SK-N-SH (cell line): Measurements from ENCODE around the gene ZNF79. TPM values are rescaled to one million over a fixed set of nuclear protein-coding genes. Genes with fewer than 3 reads are reported as not detected.

Experiments
- CTCF ChIA-PET: fragments of 300-600, 350-600 bp; formaldehyde crosslinking; extraction: SDS; loops from one replicate; lab custom pipeline; 2021; lab: Yijun Ruan, JAX
- POLR2A ChIA-PET: fragments of 350-600 bp; sonication (Branson Sonifier 250); formaldehyde crosslinking; extraction: SDS; loops from one replicate; lab custom pipeline; 2020; ENCODE audit warnings: antibody characterized with exemption, inconsistent platforms; lab: Yijun Ruan, JAX
- DNase-seq: peaks from one replicate; pipeline ENCODE4 v3.0.0; 2012
- H2AFZ ChIP-seq: fragments of 200-600 bp; sonication (generic); 2 replicates; pipeline ENCODE4 v1.8.1; 2016; ENCODE audit warnings: antibody characterized with exemption, mild to moderate bottlenecking, low read depth
- H3F3A ChIP-seq: fragments of 200-600 bp; sonication (generic); replicated peaks from 2 replicates; pipeline ENCODE3; 2016; ENCODE audit warnings: antibody characterized with exemption, mild to moderate bottlenecking; ENCODE audit not compliant: insufficient read depth
- H3K27ac ChIP-seq, 2 experiments: fragments of 200-500 bp in 1 of 2; fragments of 200-600 bp in 1 of 2; sonication (Bioruptor generic) in 1 of 2; sonication (generic), shearing (Covaris generic) in 1 of 2; 2 replicates each; pipeline versions ENCODE4 v1.5.1 to v1.6.1; 2014 to 2016; ENCODE audit warnings: low read depth in 2 of 2, inconsistent platforms in 1 of 2, low read length in 1 of 2, mild to moderate bottlenecking in 1 of 2, mixed read lengths in 1 of 2
- H3K27me3 ChIP-seq: fragments of 200-600 bp; sonication (generic), shearing (Covaris generic); 2 replicates; pipeline ENCODE4 v1.6.1; 2016; ENCODE audit warnings: mixed run types; ENCODE audit not compliant: insufficient read depth
- H3K36me3 ChIP-seq, 2 experiments: fragments of 200-500 bp in 1 of 2; fragments of 200-600 bp in 1 of 2; sonication (Bioruptor generic) in 1 of 2; sonication (generic) in 1 of 2; replicated peaks in 1 of 2; 2 replicates each; pipeline versions ENCODE3 to v1.5.1; 2014 to 2016; ENCODE audit warnings: low read length in 1 of 2, mild to moderate bottlenecking in 1 of 2; ENCODE audit not compliant: insufficient read depth in 2 of 2, control insufficient read depth in 1 of 2
- H3K4me1 ChIP-seq, 2 experiments: fragments of 200-500 bp in 1 of 2; fragments of 200-600 bp in 1 of 2; sonication (Bioruptor generic) in 1 of 2; sonication (generic), shearing (Covaris generic) in 1 of 2; 2 replicates each; pipeline versions ENCODE4 v1.5.1 to v1.6.1; 2014 to 2016; ENCODE audit warnings: low read depth in 1 of 2, low read length in 1 of 2, mixed run types in 1 of 2; ENCODE audit not compliant: insufficient read depth in 2 of 2, control insufficient read depth in 1 of 2
- H3K4me2 ChIP-seq: fragments of 200-600 bp; sonication (generic), shearing (Covaris generic); 2 replicates; pipeline ENCODE4 v1.6.1; 2017; ENCODE audit warnings: mixed run types
- H3K4me3 ChIP-seq, 2 experiments: fragments of 200-500 bp in 1 of 2; fragments of 200-600 bp in 1 of 2; sonication (Bioruptor generic) in 1 of 2; sonication (generic), shearing (Covaris generic) in 1 of 2; 2 replicates each; pipeline versions ENCODE4 v1.5.1 to v1.8.1; 2014 to 2016; ENCODE audit warnings: low read depth in 2 of 2, inconsistent platforms in 1 of 2, low read length in 1 of 2, mild to moderate bottlenecking in 1 of 2, mixed read lengths in 1 of 2, moderate library complexity in 1 of 2
- H3K79me2 ChIP-seq: fragments of 200-600 bp; sonication (generic); 2 replicates; pipeline ENCODE4 v1.8.1; 2017; ENCODE audit warnings: mild to moderate bottlenecking; ENCODE audit not compliant: insufficient read depth
- H3K9ac ChIP-seq: fragments of 200-600 bp; sonication (generic); 2 replicates; pipeline ENCODE4 v1.6.1; 2017; ENCODE audit warnings: mixed run types
- H3K9me2 ChIP-seq: fragments of 200-600 bp; sonication (generic); 2 replicates; pipeline ENCODE4 v1.6.1; 2017; ENCODE audit warnings: mixed run types
- H3K9me3 ChIP-seq: fragments of 200-600 bp; sonication (generic); 2 replicates; pipeline ENCODE4 v1.6.1; 2017; ENCODE audit warnings: mixed run types, mild to moderate bottlenecking, moderate library complexity
- H4K20me1 ChIP-seq: fragments of 200-600 bp; sonication (generic); 2 replicates; pipeline ENCODE4 v1.6.1; 2017; ENCODE audit warnings: mild to moderate bottlenecking, mixed run types; ENCODE audit not compliant: insufficient read depth
- CHD2 ChIP-seq: fragments of 150-350 bp; IDR thresholded peaks from 2 replicates; pipeline ENCODE4 v1.6.1; 2018; ENCODE audit warnings: low read length; ENCODE audit not compliant: partially characterized antibody
- EP300 ChIP-seq, 2 experiments: IDR thresholded peaks; 2 replicates each; pipeline versions ENCODE4 v1.4.0 to v1.6.1; 2012; ENCODE audit warnings: borderline replicate concordance in 1 of 2, low read depth in 1 of 2, low read length in 1 of 2
- JUND ChIP-seq: IDR thresholded peaks from 2 replicates; pipeline ENCODE4 v1.4.0; 2012
- MXI1 ChIP-seq: IDR thresholded peaks from 2 replicates; pipeline ENCODE4 v1.6.1; 2012; ENCODE audit warnings: mild to moderate bottlenecking, low read depth, low read length, improper control_type of control experiment
- NFIC ChIP-seq: IDR thresholded peaks from 2 replicates; pipeline ENCODE4 v1.4.0; 2012; ENCODE audit warnings: borderline replicate concordance
- SIN3A ChIP-seq: IDR thresholded peaks from 2 replicates; pipeline ENCODE4 v1.6.1; 2012; ENCODE audit warnings: low read depth, mild to moderate bottlenecking, low read length, moderate library complexity, borderline replicate concordance
- ZBTB33 ChIP-seq: IDR thresholded peaks from 2 replicates; pipeline ENCODE4 v1.4.0; 2012; ENCODE audit warnings: low read depth, borderline replicate concordance
- WGBS: methylation state at CpG from one replicate; pipeline ENCODE4 v1.1.6; 2017; ENCODE audit warnings: low lambda C conversion rate; 5-methylcytosine and 5-hydroxymethylcytosine counted together
- polyA plus RNA-seq, 3 experiments: library from polyadenylated mRNA; depleted of rRNA; stranded (reverse); fragments of >200 nt; gene quantifications; 2 replicates each; pipeline ENCODE4 v1.2.3, GENCODE V29; 2012
- TF ChIP-seq, protein P1 (sequence below): fragments of 200-600 bp; sonication (generic); IDR thresholded peaks from 2 replicates; pipeline ENCODE4 v1.6.1; 2017; ENCODE audit warnings: antibody characterized with exemption, mild to moderate bottlenecking, moderate library complexity
- TF ChIP-seq, protein P2 (sequence below): fragments of 150-350 bp; IDR thresholded peaks from 2 replicates; pipeline ENCODE4 v1.6.1; 2017; ENCODE audit warnings: antibody characterized with exemption, low read length, low read depth, borderline replicate concordance
- TF ChIP-seq, protein P3 (sequence below): IDR thresholded peaks from 2 replicates; pipeline ENCODE4; 2012
- TF ChIP-seq, protein P4 (sequence below): IDR thresholded peaks from 2 replicates; pipeline ENCODE4 v1.6.1; 2012; ENCODE audit warnings: mild to moderate bottlenecking, low read depth, low read length, moderate library complexity

Gene ZNF79
- polyA plus RNA-seq, 1 of the 3 experiments (the other 2 are of a cell fraction) = 4.6 TPM

DNA sequence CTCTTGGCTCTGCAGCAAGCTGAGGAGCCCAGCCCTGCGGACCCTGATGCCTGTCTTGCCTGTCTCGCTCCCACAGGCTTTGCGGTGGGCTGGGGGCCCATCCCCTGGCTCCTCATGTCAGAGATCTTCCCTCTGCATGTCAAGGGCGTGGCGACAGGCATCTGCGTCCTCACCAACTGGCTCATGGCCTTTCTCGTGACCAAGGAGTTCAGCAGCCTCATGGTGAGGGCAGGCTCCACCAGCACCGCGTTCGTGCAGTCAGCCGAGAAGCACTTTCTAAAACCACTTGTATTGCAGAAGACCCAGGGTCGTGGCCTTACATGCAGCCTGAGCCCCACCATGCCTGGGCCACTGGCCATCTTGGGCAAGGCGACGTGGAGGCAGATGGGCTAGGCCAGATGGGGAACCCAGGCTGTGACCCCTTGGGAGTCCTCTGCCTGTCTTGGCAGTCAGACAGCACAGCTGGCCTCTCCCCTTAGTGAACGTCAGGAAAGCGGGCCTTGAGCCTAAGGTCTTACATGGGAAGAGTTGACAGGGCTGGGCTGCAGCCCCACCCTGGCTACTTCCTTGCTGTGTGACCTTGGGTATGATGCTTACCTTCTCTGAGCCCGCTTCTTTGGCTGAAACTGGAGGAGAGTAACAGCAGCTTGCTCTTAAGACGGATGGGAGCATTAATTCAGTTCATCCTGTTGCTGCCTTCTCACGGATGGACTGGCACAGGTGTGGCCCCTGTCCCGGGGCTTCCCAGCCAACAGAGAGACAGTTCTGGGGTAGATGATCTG lies 18.6 kb upstream of the ZNF79 start:
- Histone ChIP-seq H3K36me3 (peaks cover 0 to 22% of the 10 kb centered on the region in 2 experiments), H3F3A (no peaks in the 10 kb centered on the region), H2AFZ (no peak overlapping the region), H3K9me2 (no peaks in the 10 kb centered on the region), H3K27ac (no peak overlapping the region), H3K9ac (no peak overlapping the region), H4K20me1 (no peaks in the 10 kb centered on the region), H3K4me2 (no peak overlapping the region), H3K4me3 (no peak overlapping the region), H3K4me1 (peaks cover 0 to 7% of the 10 kb centered on the region in 2 experiments; a peak in 1 of 4 replicates), H3K9me3 (no peaks in the 10 kb centered on the region), H3K27me3 (no peaks in the 10 kb centered on the region), H3K79me2 (no peaks in the 10 kb centered on the region)
- POLR2A ChIA-PET = interaction anchor here (1.1 kb wide), 1 partner anchor 181 kb away, joined by 3 read pairs; no protein-coding TSS in a partner anchor
- no peak for TF ChIP-seq CHD2
- no peak for TF ChIP-seq NFIC
- TF ChIP-seq EP300 (IDR thresholded peaks at IDR 0.05; ENCODE audit: borderline replicate concordance in 1 of 2, low read depth in 1 of 2, low read length in 1 of 2) = no peak
- no peak for TF ChIP-seq MXI1
- no peak for TF ChIP-seq SIN3A
- TF ChIP-seq ZBTB33 = no peak
- TF ChIP-seq, protein P1, sequence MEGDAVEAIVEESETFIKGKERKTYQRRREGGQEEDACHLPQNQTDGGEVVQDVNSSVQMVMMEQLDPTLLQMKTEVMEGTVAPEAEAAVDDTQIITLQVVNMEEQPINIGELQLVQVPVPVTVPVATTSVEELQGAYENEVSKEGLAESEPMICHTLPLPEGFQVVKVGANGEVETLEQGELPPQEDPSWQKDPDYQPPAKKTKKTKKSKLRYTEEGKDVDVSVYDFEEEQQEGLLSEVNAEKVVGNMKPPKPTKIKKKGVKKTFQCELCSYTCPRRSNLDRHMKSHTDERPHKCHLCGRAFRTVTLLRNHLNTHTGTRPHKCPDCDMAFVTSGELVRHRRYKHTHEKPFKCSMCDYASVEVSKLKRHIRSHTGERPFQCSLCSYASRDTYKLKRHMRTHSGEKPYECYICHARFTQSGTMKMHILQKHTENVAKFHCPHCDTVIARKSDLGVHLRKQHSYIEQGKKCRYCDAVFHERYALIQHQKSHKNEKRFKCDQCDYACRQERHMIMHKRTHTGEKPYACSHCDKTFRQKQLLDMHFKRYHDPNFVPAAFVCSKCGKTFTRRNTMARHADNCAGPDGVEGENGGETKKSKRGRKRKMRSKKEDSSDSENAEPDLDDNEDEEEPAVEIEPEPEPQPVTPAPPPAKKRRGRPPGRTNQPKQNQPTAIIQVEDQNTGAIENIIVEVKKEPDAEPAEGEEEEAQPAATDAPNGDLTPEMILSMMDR = no peak
- no peak for TF ChIP-seq JUND
- TF ChIP-seq, protein P2, sequence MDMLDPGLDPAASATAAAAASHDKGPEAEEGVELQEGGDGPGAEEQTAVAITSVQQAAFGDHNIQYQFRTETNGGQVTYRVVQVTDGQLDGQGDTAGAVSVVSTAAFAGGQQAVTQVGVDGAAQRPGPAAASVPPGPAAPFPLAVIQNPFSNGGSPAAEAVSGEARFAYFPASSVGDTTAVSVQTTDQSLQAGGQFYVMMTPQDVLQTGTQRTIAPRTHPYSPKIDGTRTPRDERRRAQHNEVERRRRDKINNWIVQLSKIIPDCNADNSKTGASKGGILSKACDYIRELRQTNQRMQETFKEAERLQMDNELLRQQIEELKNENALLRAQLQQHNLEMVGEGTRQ = no peak
- TF ChIP-seq, protein P3, sequence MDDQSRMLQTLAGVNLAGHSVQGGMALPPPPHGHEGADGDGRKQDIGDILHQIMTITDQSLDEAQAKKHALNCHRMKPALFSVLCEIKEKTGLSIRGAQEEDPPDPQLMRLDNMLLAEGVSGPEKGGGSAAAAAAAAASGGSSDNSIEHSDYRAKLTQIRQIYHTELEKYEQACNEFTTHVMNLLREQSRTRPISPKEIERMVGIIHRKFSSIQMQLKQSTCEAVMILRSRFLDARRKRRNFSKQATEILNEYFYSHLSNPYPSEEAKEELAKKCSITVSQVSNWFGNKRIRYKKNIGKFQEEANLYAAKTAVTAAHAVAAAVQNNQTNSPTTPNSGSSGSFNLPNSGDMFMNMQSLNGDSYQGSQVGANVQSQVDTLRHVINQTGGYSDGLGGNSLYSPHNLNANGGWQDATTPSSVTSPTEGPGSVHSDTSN = no peak
- TF ChIP-seq, protein P4, sequence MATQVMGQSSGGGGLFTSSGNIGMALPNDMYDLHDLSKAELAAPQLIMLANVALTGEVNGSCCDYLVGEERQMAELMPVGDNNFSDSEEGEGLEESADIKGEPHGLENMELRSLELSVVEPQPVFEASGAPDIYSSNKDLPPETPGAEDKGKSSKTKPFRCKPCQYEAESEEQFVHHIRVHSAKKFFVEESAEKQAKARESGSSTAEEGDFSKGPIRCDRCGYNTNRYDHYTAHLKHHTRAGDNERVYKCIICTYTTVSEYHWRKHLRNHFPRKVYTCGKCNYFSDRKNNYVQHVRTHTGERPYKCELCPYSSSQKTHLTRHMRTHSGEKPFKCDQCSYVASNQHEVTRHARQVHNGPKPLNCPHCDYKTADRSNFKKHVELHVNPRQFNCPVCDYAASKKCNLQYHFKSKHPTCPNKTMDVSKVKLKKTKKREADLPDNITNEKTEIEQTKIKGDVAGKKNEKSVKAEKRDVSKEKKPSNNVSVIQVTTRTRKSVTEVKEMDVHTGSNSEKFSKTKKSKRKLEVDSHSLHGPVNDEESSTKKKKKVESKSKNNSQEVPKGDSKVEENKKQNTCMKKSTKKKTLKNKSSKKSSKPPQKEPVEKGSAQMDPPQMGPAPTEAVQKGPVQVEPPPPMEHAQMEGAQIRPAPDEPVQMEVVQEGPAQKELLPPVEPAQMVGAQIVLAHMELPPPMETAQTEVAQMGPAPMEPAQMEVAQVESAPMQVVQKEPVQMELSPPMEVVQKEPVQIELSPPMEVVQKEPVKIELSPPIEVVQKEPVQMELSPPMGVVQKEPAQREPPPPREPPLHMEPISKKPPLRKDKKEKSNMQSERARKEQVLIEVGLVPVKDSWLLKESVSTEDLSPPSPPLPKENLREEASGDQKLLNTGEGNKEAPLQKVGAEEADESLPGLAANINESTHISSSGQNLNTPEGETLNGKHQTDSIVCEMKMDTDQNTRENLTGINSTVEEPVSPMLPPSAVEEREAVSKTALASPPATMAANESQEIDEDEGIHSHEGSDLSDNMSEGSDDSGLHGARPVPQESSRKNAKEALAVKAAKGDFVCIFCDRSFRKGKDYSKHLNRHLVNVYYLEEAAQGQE = no peak
- no peak for DNase-seq
- 83% methylated on average over 5 of the region's 20 CpGs for WGBS
- CTCF ChIA-PET = interaction anchor here (1.0 kb wide), 1 partner anchor 9 kb away, joined by 3 read pairs; the partner anchor contains the start of gene SLC2A8
